ENCODE results near the gene TXNDC17.

GRCh38 chr17:6608321-6608720, 32.5 kb upstream of the TXNDC17 start:
- TF ChIP-seq PKNOX1 (IDR thresholded peaks at IDR 0.05) (no peak), HDGF (IDR thresholded peaks at IDR 0.05; ENCODE audit: borderline replicate concordance) (no peak)
